Hepatocyte (in vitro differentiated cells): ENCODE results near the gene CIT.

Experiments used
- EZH2 ChIP-seq: fragments of 200-600 bp; sonication (generic); IDR thresholded peaks from 2 replicates; pipeline ENCODE4 v1.6.1; 2016; ENCODE audit warnings: antibody characterized with exemption, mild to moderate bottlenecking, borderline replicate concordance
- EZH2phosphoT487 ChIP-seq: fragments of 200-600 bp; sonication (generic); IDR thresholded peaks from one replicate; pipeline ENCODE4 v1.6.1; 2018; ENCODE audit warnings: antibody characterized with exemption, mild to moderate bottlenecking, low read depth, moderate library complexity; ENCODE audit not compliant: unreplicated experiment, severe bottlenecking
- TF ChIP-seq, protein P1 (sequence below): fragments of 200-600 bp; sonication (generic); IDR thresholded peaks from 2 replicates; pipeline ENCODE4 v1.5.1; 2016; ENCODE audit warnings: antibody characterized with exemption, mild to moderate bottlenecking; ENCODE audit not compliant: poor library complexity

DNA sequence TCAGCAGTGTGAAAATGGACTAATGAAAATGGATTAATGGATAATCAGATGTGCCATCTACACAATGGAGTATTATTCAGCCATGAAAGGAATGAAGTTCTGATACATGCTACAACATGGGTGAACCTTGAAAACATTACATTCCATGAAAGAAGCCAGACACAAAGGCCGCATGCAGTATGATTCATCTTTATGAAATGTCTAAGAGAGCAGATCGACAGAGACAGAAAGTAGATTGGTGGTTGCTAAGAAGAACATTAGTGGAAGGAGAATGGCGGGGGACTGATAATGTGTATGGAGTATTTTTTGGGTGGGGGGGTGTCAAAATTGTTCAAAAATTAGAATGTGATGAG, 161.9 kb downstream of the CIT start:
- TF ChIP-seq, protein P1, sequence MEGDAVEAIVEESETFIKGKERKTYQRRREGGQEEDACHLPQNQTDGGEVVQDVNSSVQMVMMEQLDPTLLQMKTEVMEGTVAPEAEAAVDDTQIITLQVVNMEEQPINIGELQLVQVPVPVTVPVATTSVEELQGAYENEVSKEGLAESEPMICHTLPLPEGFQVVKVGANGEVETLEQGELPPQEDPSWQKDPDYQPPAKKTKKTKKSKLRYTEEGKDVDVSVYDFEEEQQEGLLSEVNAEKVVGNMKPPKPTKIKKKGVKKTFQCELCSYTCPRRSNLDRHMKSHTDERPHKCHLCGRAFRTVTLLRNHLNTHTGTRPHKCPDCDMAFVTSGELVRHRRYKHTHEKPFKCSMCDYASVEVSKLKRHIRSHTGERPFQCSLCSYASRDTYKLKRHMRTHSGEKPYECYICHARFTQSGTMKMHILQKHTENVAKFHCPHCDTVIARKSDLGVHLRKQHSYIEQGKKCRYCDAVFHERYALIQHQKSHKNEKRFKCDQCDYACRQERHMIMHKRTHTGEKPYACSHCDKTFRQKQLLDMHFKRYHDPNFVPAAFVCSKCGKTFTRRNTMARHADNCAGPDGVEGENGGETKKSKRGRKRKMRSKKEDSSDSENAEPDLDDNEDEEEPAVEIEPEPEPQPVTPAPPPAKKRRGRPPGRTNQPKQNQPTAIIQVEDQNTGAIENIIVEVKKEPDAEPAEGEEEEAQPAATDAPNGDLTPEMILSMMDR: no peak
- TF ChIP-seq EZH2 (no peak), EZH2phosphoT487 (no peak)
